Liver (tissue), 9 donors: Measurements from ENCODE around the gene LBH. TPM values are rescaled to one million over a fixed set of nuclear protein-coding genes. Genes with fewer than 3 reads are reported as not detected.

Experiments
- DNase-seq: peaks from one replicate; pipeline ENCODE4 v3.0.0-alpha.2; 2017; ENCODE audit warnings: low spot score
- H3K27ac ChIP-seq, 2 donors: one replicate each; pipeline ENCODE4 v1.7.0; 2013; ENCODE audit warnings: inconsistent platforms in 2 of 2, low read length in 2 of 2, control low read depth in 1 of 2, low read depth in 1 of 2, mild to moderate bottlenecking in 1 of 2
- H3K27me3 ChIP-seq, 4 donors: one replicate each; pipeline versions ENCODE4 v1.6.1 to v1.7.0; 2013; ENCODE audit warnings: low read length in 3 of 4, inconsistent platforms in 1 of 4, mild to moderate bottlenecking in 1 of 4, moderate library complexity in 1 of 4; ENCODE audit not compliant: control insufficient read depth in 4 of 4, insufficient read depth in 4 of 4
- H3K36me3 ChIP-seq, 4 donors: one replicate each; pipeline versions ENCODE4 v1.6.1 to v1.7.0; 2013; ENCODE audit warnings: low read length in 3 of 4, mild to moderate bottlenecking in 3 of 4, low read depth in 1 of 4, moderate library complexity in 1 of 4; ENCODE audit not compliant: control insufficient read depth in 4 of 4, insufficient read depth in 3 of 4
- H3K4me1 ChIP-seq, 4 donors: one replicate each; pipeline versions ENCODE4 v1.6.1 to v1.7.0; 2013; ENCODE audit warnings: low read length in 3 of 4, mild to moderate bottlenecking in 3 of 4, moderate library complexity in 1 of 4; ENCODE audit not compliant: control insufficient read depth in 4 of 4, insufficient read depth in 4 of 4
- H3K4me3 ChIP-seq, 3 donors: one replicate each; pipeline versions ENCODE4 v1.6.1 to v1.7.0; 2013; ENCODE audit warnings: low read length in 3 of 3, control low read depth in 1 of 3, low read depth in 1 of 3, mild to moderate bottlenecking in 1 of 3
- H3K9ac ChIP-seq, 2 donors: one replicate each; pipeline ENCODE4 v1.7.0; 2013; ENCODE audit warnings: low read length in 2 of 2, mild to moderate bottlenecking in 2 of 2, moderate library complexity in 2 of 2, control low read depth in 1 of 2, low read depth in 1 of 2
- H3K9me3 ChIP-seq, 4 donors: one replicate each; pipeline versions ENCODE4 v1.6.1 to v1.7.0; 2013; ENCODE audit warnings: low read length in 3 of 4; ENCODE audit not compliant: control insufficient read depth in 4 of 4
- CTCF ChIP-seq: fragments of 150-350 bp; IDR thresholded peaks from 2 replicates; pipeline ENCODE4 v1.5.1; 2017; ENCODE audit warnings: improper control_type of control experiment, low read depth, low read length; ENCODE audit not compliant: missing input control
- EGR1 ChIP-seq, 2 donors: IDR thresholded peaks; 2 replicates each; pipeline ENCODE4 v1.6.1; 2016 to 2018; ENCODE audit warnings: antibody characterized with exemption in 2 of 2, low read depth in 2 of 2
- FOXA1 ChIP-seq: IDR thresholded peaks from 2 replicates; pipeline ENCODE4 v1.6.1; 2016; ENCODE audit warnings: antibody characterized with exemption
- FOXA2 ChIP-seq: IDR thresholded peaks from 2 replicates; pipeline ENCODE4 v1.6.1; 2016; ENCODE audit warnings: antibody characterized with exemption
- GABPA ChIP-seq, 2 donors: IDR thresholded peaks in 1 of 2; conservative IDR thresholded peaks in 1 of 2; 2 replicates each; pipeline ENCODE4 v1.6.1; 2016; ENCODE audit warnings: antibody characterized with exemption in 2 of 2, mild to moderate bottlenecking in 1 of 2, moderate library complexity in 1 of 2
- HNF4A ChIP-seq, 2 donors: conservative IDR thresholded peaks; 2 replicates each; pipeline ENCODE4 v1.6.1; 2016; ENCODE audit warnings: antibody characterized with exemption in 2 of 2, mild to moderate bottlenecking in 2 of 2
- HNF4G ChIP-seq: IDR thresholded peaks from 2 replicates; pipeline ENCODE4 v1.6.1; 2016; ENCODE audit warnings: antibody characterized with exemption
- JUND ChIP-seq, 2 donors: IDR thresholded peaks; 2 replicates each; pipeline ENCODE4 v1.6.1; 2016; ENCODE audit warnings: antibody characterized with exemption in 2 of 2
- MAX ChIP-seq: IDR thresholded peaks from 2 replicates; pipeline ENCODE4 v1.6.1; 2016; ENCODE audit warnings: antibody characterized with exemption
- NR2F2 ChIP-seq: IDR thresholded peaks from 2 replicates; pipeline ENCODE4 v1.6.1; 2016; ENCODE audit warnings: antibody characterized with exemption
- RAD21 ChIP-seq, 2 donors: IDR thresholded peaks; 2 replicates each; pipeline ENCODE4 v1.6.1; 2016; ENCODE audit warnings: antibody characterized with exemption in 2 of 2, mild to moderate bottlenecking in 2 of 2
- RXRA ChIP-seq, 2 donors: IDR thresholded peaks; 2 replicates each; pipeline ENCODE4 v1.6.1; 2017 to 2018; ENCODE audit warnings: antibody characterized with exemption in 2 of 2, mild to moderate bottlenecking in 1 of 2
- SP1 ChIP-seq: IDR thresholded peaks from 2 replicates; pipeline ENCODE4 v1.6.1; 2018; ENCODE audit warnings: antibody characterized with exemption, mild to moderate bottlenecking
- TAF1 ChIP-seq: conservative IDR thresholded peaks from 2 replicates; pipeline ENCODE4 v1.6.1; 2016; ENCODE audit warnings: antibody characterized with exemption, mild to moderate bottlenecking
- ZBTB33 ChIP-seq: IDR thresholded peaks from 2 replicates; pipeline ENCODE4 v1.6.1; 2016; ENCODE audit warnings: antibody characterized with exemption
- WGBS: extraction: QIAGEN DNeasy Blood & Tissue Kit; methylation state at CpG from one replicate; pipeline ENCODE4 v1.1.7; 2013; 5-methylcytosine and 5-hydroxymethylcytosine counted together
- polyA plus RNA-seq, 2 donors: library from polyadenylated mRNA; stranded (reverse) in 1 of 2; unstranded in 1 of 2; fragments of 200-250 nt in 1 of 2; fragments of >200 nt in 1 of 2; fragmentation: Nextera tagmentation in 1 of 2; extraction: Ambion mirVana in 1 of 2; gene quantifications; one replicate each; pipeline versions ENCODE4 v1.2.1 to v1.2.3, GENCODE V29; 2013 to 2015
- total RNA-seq, 2 donors: library from RNA; depleted of rRNA; stranded (reverse); fragments of >200 nt; gene quantifications; one replicate each; pipeline ENCODE4 v1.2.3, GENCODE V29; 2014
- TF ChIP-seq, protein P1 (sequence below): IDR thresholded peaks from 2 replicates; pipeline ENCODE4 v1.6.1; 2016; ENCODE audit warnings: antibody characterized with exemption
- TF ChIP-seq, protein P2 (sequence below): IDR thresholded peaks from 2 replicates; pipeline ENCODE4 v1.6.1; 2016; ENCODE audit warnings: antibody characterized with exemption, mild to moderate bottlenecking
- donor health status: healthy.
- donor health status: healthy.
- donor health status: healthy.
- donor health status: healthy.
- donor health status: healthy.

Gene LBH
- total and polyA plus RNA-seq, 4 donors = 4.1 to 50.8 (median 9.1) TPM

- DNase-seq = no peak
- WGBS = 4% methylated on average over 8 of the region's 8 CpGs
- peak overlapping the region in 1 of 2 donors; percentile 6 for H3K9ac ChIP-seq
- TF ChIP-seq RAD21 (IDR thresholded peaks at IDR 0.05) = no peak
- no peak for TF ChIP-seq CTCF
- TF ChIP-seq, protein P1, sequence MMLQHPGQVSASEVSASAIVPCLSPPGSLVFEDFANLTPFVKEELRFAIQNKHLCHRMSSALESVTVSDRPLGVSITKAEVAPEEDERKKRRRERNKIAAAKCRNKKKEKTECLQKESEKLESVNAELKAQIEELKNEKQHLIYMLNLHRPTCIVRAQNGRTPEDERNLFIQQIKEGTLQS = no peak
- no peak for TF ChIP-seq FOXA2
- TF ChIP-seq GABPA (IDR thresholded peaks at IDR 0.05 in 1 of 2, conservative IDR thresholded peaks at IDR 0.05 in 1 of 2) = no peak
- TF ChIP-seq NR2F2 = no peak
- TF ChIP-seq JUND (IDR thresholded peaks at IDR 0.05) = no peak
- no peak for TF ChIP-seq SP1
- no peak for TF ChIP-seq HNF4A (conservative IDR thresholded peaks at IDR 0.05)
- TF ChIP-seq, protein P2, sequence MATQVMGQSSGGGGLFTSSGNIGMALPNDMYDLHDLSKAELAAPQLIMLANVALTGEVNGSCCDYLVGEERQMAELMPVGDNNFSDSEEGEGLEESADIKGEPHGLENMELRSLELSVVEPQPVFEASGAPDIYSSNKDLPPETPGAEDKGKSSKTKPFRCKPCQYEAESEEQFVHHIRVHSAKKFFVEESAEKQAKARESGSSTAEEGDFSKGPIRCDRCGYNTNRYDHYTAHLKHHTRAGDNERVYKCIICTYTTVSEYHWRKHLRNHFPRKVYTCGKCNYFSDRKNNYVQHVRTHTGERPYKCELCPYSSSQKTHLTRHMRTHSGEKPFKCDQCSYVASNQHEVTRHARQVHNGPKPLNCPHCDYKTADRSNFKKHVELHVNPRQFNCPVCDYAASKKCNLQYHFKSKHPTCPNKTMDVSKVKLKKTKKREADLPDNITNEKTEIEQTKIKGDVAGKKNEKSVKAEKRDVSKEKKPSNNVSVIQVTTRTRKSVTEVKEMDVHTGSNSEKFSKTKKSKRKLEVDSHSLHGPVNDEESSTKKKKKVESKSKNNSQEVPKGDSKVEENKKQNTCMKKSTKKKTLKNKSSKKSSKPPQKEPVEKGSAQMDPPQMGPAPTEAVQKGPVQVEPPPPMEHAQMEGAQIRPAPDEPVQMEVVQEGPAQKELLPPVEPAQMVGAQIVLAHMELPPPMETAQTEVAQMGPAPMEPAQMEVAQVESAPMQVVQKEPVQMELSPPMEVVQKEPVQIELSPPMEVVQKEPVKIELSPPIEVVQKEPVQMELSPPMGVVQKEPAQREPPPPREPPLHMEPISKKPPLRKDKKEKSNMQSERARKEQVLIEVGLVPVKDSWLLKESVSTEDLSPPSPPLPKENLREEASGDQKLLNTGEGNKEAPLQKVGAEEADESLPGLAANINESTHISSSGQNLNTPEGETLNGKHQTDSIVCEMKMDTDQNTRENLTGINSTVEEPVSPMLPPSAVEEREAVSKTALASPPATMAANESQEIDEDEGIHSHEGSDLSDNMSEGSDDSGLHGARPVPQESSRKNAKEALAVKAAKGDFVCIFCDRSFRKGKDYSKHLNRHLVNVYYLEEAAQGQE = no peak
- TF ChIP-seq EGR1 (IDR thresholded peaks at IDR 0.05; ENCODE audit: low read depth in 2 of 2) = no peak
- H3K9me3 ChIP-seq = no peaks in the 10 kb centered on the region
- H3K4me3 ChIP-seq = peak overlapping the region in 2 of 3 donors; percentile 46 to 62
- H3K4me1 ChIP-seq = peaks cover 5 to 31% (median 15%) of the 10 kb centered on the region in 4 donors
- no peaks in the 10 kb centered on the region for H3K36me3 ChIP-seq
- peak overlapping the region; percentile 70 to 76 for H3K27ac ChIP-seq
- H3K27me3 ChIP-seq = peaks cover 0 to 4% (median 1%) of the 10 kb centered on the region in 4 donors
Observed at GRCh38 chr2:30232801-30233130, 1.4 kb downstream of the LBH start.

GRCh38 chr2:30233271-30234009 is 2.1 kb downstream of the LBH start:
- TF ChIP-seq FOXA1 (no peak), RAD21 (IDR thresholded peaks at IDR 0.05) (no peak), SP1 (no peak), FOXA2 (no peak), RXRA (IDR thresholded peaks at IDR 0.05) (no peak), JUND (IDR thresholded peaks at IDR 0.05) (no peak), EGR1 (IDR thresholded peaks at IDR 0.05; ENCODE audit: low read depth in 2 of 2) (no peak), TAF1 (no peak), MAX (no peak), NR2F2 (no peak), ZBTB33 (no peak), HNF4A (conservative IDR thresholded peaks at IDR 0.05) (no peak), HNF4G (no peak), GABPA (IDR thresholded peaks at IDR 0.05 in 1 of 2, conservative IDR thresholded peaks at IDR 0.05 in 1 of 2) (no peak)
- TF ChIP-seq, protein P1 = no peak
- TF ChIP-seq, protein P2 = no peak
- Histone ChIP-seq H3K27me3 (peaks cover 0 to 4% (median under 1%) of the 10 kb centered on the region in 4 donors), H3K36me3 (no peaks in the 10 kb centered on the region), H3K9ac (peak overlapping the region in 1 of 2 donors; percentile 57), H3K27ac (peak overlapping the region in 1 of 2 donors; percentile 70), H3K4me1 (peaks cover 5 to 34% (median 15%) of the 10 kb centered on the region in 4 donors), H3K4me3 (peak overlapping the region in 2 of 3 donors; percentile 2 to 62), H3K9me3 (no peaks in the 10 kb centered on the region)
- WGBS = 47% methylated on average over 4 of the region's 4 CpGs
- no peak for DNase-seq
